Measurements from ENCODE around the gene SNRNP25. TPM values are rescaled to one million over a fixed set of nuclear protein-coding genes. Genes with fewer than 3 reads are reported as not detected.
"Not testable (repeated sequence)": the region's sequence is repeated elsewhere in the genome, so short reads cannot be mapped to it uniquely, and the experiment has no call there.

The SNRNP25 gene
- total RNA-seq, 4 donors from 2014 or later: 22.0 to 33.6 (median 25.7) TPM

DNA sequence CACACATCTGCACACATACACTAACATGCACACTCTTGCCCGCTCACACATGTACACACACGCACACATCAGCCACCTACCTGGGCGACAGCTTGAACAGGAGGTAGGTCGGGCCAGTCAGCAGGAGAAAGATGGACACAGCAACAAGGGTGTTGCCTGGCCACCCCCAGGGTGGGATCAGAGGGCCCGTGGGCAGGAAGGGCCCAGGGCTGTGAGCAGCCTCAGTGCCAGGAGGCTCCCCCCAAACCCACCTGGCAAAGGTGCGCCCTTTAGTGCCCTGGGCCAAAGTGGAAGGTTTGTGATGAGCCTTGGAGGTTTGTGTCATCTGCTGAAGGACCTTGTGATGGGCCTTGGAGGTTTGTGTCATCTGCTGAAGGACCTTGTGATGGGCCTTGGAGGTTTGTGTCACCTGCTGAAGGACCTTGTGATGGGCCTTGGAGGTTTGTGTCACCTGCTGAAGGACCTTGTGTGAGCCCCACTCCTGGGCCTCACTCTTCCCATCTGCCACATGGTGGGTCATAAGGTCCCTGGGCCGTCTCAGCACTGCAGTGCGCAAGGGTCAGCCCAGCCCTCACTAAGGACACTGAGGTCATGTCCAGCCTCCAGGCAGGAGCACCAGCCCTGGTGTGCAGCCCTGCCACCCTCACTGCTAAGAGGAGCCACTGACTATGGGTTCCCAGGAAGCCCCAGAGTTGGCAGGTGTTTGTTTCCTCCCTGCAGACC lies 20.3 kb upstream of the SNRNP25 start:
- WGBS: 90% methylated on average over 2 of the region's 8 CpGs
- H3K36me3 ChIP-seq; H3K4me3 ChIP-seq; DNase-seq (ENCODE audit: extremely low spot score); H3K9me3 ChIP-seq; H3K4me1 ChIP-seq; H3K27me3 ChIP-seq; intact Hi-C loops (cut with DNase I); H3K27ac ChIP-seq (replicated peaks in 1 of 4): not testable (repeated sequence)

- H3K4me1 ChIP-seq: no peaks in the 10 kb centered on the region
- H3K9me3 ChIP-seq: no peaks in the 10 kb centered on the region
- H3K36me3 ChIP-seq: no peaks in the 10 kb centered on the region
- H3K27ac ChIP-seq (replicated peaks in 1 of 4): no peak overlapping the region
- 88% methylated on average over 5 of the region's 21 CpGs for WGBS
- no peak for DNase-seq (ENCODE audit: extremely low spot score)
- intact Hi-C loops (cut with DNase I): no loop called here
- H3K27me3 ChIP-seq: no peaks in the 10 kb centered on the region
- H3K4me3 ChIP-seq: no peak overlapping the region
- TF ChIP-seq, protein P1, sequence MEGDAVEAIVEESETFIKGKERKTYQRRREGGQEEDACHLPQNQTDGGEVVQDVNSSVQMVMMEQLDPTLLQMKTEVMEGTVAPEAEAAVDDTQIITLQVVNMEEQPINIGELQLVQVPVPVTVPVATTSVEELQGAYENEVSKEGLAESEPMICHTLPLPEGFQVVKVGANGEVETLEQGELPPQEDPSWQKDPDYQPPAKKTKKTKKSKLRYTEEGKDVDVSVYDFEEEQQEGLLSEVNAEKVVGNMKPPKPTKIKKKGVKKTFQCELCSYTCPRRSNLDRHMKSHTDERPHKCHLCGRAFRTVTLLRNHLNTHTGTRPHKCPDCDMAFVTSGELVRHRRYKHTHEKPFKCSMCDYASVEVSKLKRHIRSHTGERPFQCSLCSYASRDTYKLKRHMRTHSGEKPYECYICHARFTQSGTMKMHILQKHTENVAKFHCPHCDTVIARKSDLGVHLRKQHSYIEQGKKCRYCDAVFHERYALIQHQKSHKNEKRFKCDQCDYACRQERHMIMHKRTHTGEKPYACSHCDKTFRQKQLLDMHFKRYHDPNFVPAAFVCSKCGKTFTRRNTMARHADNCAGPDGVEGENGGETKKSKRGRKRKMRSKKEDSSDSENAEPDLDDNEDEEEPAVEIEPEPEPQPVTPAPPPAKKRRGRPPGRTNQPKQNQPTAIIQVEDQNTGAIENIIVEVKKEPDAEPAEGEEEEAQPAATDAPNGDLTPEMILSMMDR (IDR thresholded peaks at IDR 0.05): no peak
- TF ChIP-seq POLR2A (IDR thresholded peaks at IDR 0.05; ENCODE audit: low read depth): no peak
- TF ChIP-seq EP300 (IDR thresholded peaks at IDR 0.05): no peak
- no peak for TF ChIP-seq POLR2AphosphoS5 (IDR thresholded peaks at IDR 0.05)
Observed at GRCh38 chr16:33877-34647, 19.6 kb upstream of the SNRNP25 start.

DNA sequence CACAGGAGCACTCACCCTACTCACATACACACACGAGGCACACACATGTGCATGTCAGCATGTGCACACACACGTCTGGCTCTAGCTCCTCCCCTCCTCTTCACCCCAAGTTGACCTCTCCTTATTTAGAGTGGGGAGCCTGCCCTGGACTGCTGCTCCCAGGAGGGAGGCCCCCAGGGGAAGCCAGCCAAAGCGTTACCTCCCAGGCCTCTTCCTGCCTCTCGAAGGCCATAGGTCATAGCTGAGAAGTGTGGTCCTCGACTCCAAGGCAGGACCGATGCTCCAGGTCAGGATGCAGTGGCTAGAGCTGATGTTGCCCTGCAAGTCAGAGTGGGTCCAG lies 19.0 kb upstream of the SNRNP25 start:
- intact Hi-C loops (cut with DNase I): no loop called here
- H3K4me1 ChIP-seq: no peaks in the 10 kb centered on the region
- H3K4me3 ChIP-seq: no peak overlapping the region
- 42% methylated on average over 6 of the region's 6 CpGs for WGBS
- DNase-seq (ENCODE audit: extremely low spot score): no peak
- H3K27me3 ChIP-seq: no peaks in the 10 kb centered on the region
- no peak for TF ChIP-seq POLR2A (IDR thresholded peaks at IDR 0.05; ENCODE audit: low read depth)
- TF ChIP-seq EP300 (IDR thresholded peaks at IDR 0.05): no peak
- TF ChIP-seq POLR2AphosphoS5 (IDR thresholded peaks at IDR 0.05): no peak
- TF ChIP-seq, protein P1 (IDR thresholded peaks at IDR 0.05): no peak
- H3K9me3 ChIP-seq: no peaks in the 10 kb centered on the region
- no peaks in the 10 kb centered on the region for H3K36me3 ChIP-seq
- no peak overlapping the region for H3K27ac ChIP-seq (replicated peaks in 1 of 4)

GRCh38 chr16:35011-35677 lies 18.5 kb upstream of the SNRNP25 start:
- H3K4me1 ChIP-seq: no peaks in the 10 kb centered on the region
- intact Hi-C loops (cut with DNase I): no loop called here
- TF ChIP-seq, protein P1 (IDR thresholded peaks at IDR 0.05): no peak
- TF ChIP-seq POLR2A (IDR thresholded peaks at IDR 0.05; ENCODE audit: low read depth) (no peak), EP300 (IDR thresholded peaks at IDR 0.05) (no peak), POLR2AphosphoS5 (IDR thresholded peaks at IDR 0.05) (no peak)
- no peak for DNase-seq (ENCODE audit: extremely low spot score)
- H3K36me3 ChIP-seq: no peaks in the 10 kb centered on the region
- H3K9me3 ChIP-seq: no peaks in the 10 kb centered on the region
- H3K27ac ChIP-seq (replicated peaks in 1 of 4): no peak overlapping the region
- no peaks in the 10 kb centered on the region for H3K27me3 ChIP-seq
- 70% methylated on average over 14 of the region's 17 CpGs for WGBS
- H3K4me3 ChIP-seq: no peak overlapping the region

- intact Hi-C loops (cut with DNase I): no loop called here
- no peak overlapping the region for H3K27ac ChIP-seq (replicated peaks in 1 of 4)
- TF ChIP-seq EP300 (IDR thresholded peaks at IDR 0.05) (no peak), POLR2A (IDR thresholded peaks at IDR 0.05; ENCODE audit: low read depth) (no peak), POLR2AphosphoS5 (IDR thresholded peaks at IDR 0.05) (no peak)
- TF ChIP-seq, protein P1 (IDR thresholded peaks at IDR 0.05): no peak
- 88% methylated on average over 11 of the region's 11 CpGs for WGBS
- no peak overlapping the region for H3K4me3 ChIP-seq
- DNase-seq (ENCODE audit: extremely low spot score): no peak
- H3K27me3 ChIP-seq: no peaks in the 10 kb centered on the region
- no peaks in the 10 kb centered on the region for H3K36me3 ChIP-seq
- H3K9me3 ChIP-seq: no peaks in the 10 kb centered on the region
- no peaks in the 10 kb centered on the region for H3K4me1 ChIP-seq
Observed at GRCh38 chr16:35678-36305, 17.8 kb upstream of the SNRNP25 start.

Measured in esophagus muscularis mucosa (tissue), 4 donors.